OCI-LY7 (cell line): ENCODE results near the gene DUS1L. TPM values are rescaled to one million over a fixed set of nuclear protein-coding genes. Genes with fewer than 3 reads are reported as not detected.

Source experiments
- BruUV-seq: library from RNA; stranded (reverse); fragments of 400-500 nt; replicated peaks from 2 replicates; lab custom pipeline; 2021; lab: Mats Ljungman, UMichigan
- CTCF ChIA-PET: fragments of 300-600 bp; sonication (Branson Sonifier 250); formaldehyde crosslinking; loops from one replicate; lab custom pipeline; 2022; ENCODE audit warnings: antibody characterized with exemption; ENCODE audit not compliant: unreplicated experiment; lab: Charles Lee
- POLR2A ChIA-PET: fragments of 300-600 bp; sonication (Branson Sonifier 250); formaldehyde crosslinking; loops from one replicate; lab custom pipeline; 2022; ENCODE audit warnings: antibody characterized with exemption; lab: Charles Lee
- DNase-seq: peaks from one replicate; pipeline ENCODE4 v3.0.0-alpha.2; 2015; ENCODE audit warnings: low spot score
- H2AFZ ChIP-seq: fragments of 200-600 bp; sonication (generic), shearing (Covaris generic); 2 replicates; pipeline ENCODE4 v1.6.1; 2014; ENCODE audit warnings: mild to moderate bottlenecking, antibody characterized with exemption, low read length, moderate library complexity
- H3K27ac ChIP-seq: fragments of 200-600 bp; sonication (generic); 2 replicates; pipeline ENCODE4 v1.5.1; 2014; ENCODE audit warnings: mixed run types, low read depth, mild to moderate bottlenecking, moderate library complexity, low read length, inconsistent platforms; ENCODE audit not compliant: poor library complexity, severe bottlenecking
- H3K36me3 ChIP-seq: fragments of 200-600 bp; sonication (generic); 2 replicates; pipeline ENCODE4 v1.6.1; 2014; ENCODE audit warnings: mild to moderate bottlenecking, antibody characterized with exemption, low read length, moderate library complexity, mixed read lengths; ENCODE audit not compliant: insufficient read depth
- H3K4me1 ChIP-seq: fragments of 200-600 bp; sonication (generic); 2 replicates; pipeline ENCODE4 v1.5.1; 2014; ENCODE audit warnings: mild to moderate bottlenecking, low read length; ENCODE audit not compliant: insufficient read depth, poor library complexity, severe bottlenecking
- H3K4me2 ChIP-seq: fragments of 200-600 bp; sonication (generic); 2 replicates; pipeline ENCODE4 v1.6.1; 2014; ENCODE audit warnings: mild to moderate bottlenecking, low read length
- H3K4me3 ChIP-seq: fragments of 200-600 bp; sonication (generic); 2 replicates; pipeline ENCODE4 v1.5.1; 2014; ENCODE audit warnings: mild to moderate bottlenecking, low read depth, low read length; ENCODE audit not compliant: poor library complexity, severe bottlenecking
- H3K79me2 ChIP-seq: fragments of 200-600 bp; sonication (generic); 2 replicates; pipeline ENCODE4 v1.6.1; 2016; ENCODE audit warnings: low read depth, mild to moderate bottlenecking, low read length, moderate library complexity, mixed read lengths; ENCODE audit not compliant: insufficient read depth
- H3K9me2 ChIP-seq: fragments of 200-600 bp; sonication (generic); 2 replicates; pipeline ENCODE4 v1.6.1; 2016; ENCODE audit warnings: mild to moderate bottlenecking, low read length, mixed read lengths; ENCODE audit not compliant: insufficient read depth
- H3K9me3 ChIP-seq: fragments of 200-600 bp; sonication (generic); 2 replicates; pipeline ENCODE4 v1.6.1; 2014; ENCODE audit warnings: mild to moderate bottlenecking, mixed run types, low read length, mixed read lengths
- H4K20me1 ChIP-seq: fragments of 200-600 bp; sonication (generic); 2 replicates; pipeline ENCODE4 v1.6.1; 2014; ENCODE audit warnings: mild to moderate bottlenecking, antibody characterized with exemption, low read length, moderate library complexity, mixed read lengths; ENCODE audit not compliant: insufficient read depth
- CTCF ChIP-seq: fragments of 200-600 bp; sonication (generic); conservative IDR thresholded peaks from 2 replicates; pipeline ENCODE4 v1.5.1; 2014; ENCODE audit warnings: mild to moderate bottlenecking, antibody characterized with exemption, low read length, moderate library complexity, mixed read lengths
- EZH2phosphoT487 ChIP-seq: fragments of 200-600 bp; sonication (generic); IDR thresholded peaks from 2 replicates; pipeline ENCODE4 v1.6.1; 2018; ENCODE audit warnings: low read depth, borderline replicate concordance, mild to moderate bottlenecking, mixed run types, antibody characterized with exemption, low read length, moderate library complexity, mixed read lengths
- intact Hi-C: fragments of 100-400 bp; cut with micrococcal nuclease; formaldehyde crosslinking; loops from one replicate; pipeline ENCODE4 v1.10.0; 2022; ENCODE audit not compliant: unreplicated experiment
- total RNA-seq, 2 experiments: library from RNA; depleted of rRNA in 1 of 2; stranded (reverse); fragments of >200 nt in 1 of 2; shearing (Covaris generic) in 1 of 2; gene quantifications; 2 replicates each; pipeline ENCODE4 v1.2.3, GENCODE V29; 2014 to 2022

Gene DUS1L
- total RNA-seq, 2 experiments from 2014 or later, result 320 to 388 TPM

- H3K9me2 ChIP-seq, result no peaks in the 10 kb centered on the region
- H2AFZ ChIP-seq, result no peak overlapping the region
- no peaks in the 10 kb centered on the region for H3K4me1 ChIP-seq
- POLR2A ChIA-PET, result no interaction called here
- H3K4me3 ChIP-seq, result no peak overlapping the region
- no peak for DNase-seq
- H3K36me3 ChIP-seq, result no peaks in the 10 kb centered on the region
- CTCF ChIA-PET, result no interaction called here
- no TSS peak for BruUV-seq
- intact Hi-C loops, result no loop called here
- no peak overlapping the region for H3K4me2 ChIP-seq
- H3K9me3 ChIP-seq, result no peaks in the 10 kb centered on the region
- no peak overlapping the region for H3K27ac ChIP-seq
- H3K79me2 ChIP-seq, result no peaks in the 10 kb centered on the region
- no peaks in the 10 kb centered on the region for H4K20me1 ChIP-seq
- TF ChIP-seq EZH2phosphoT487, result no peak
- TF ChIP-seq CTCF, result no peak
Measured at GRCh38 chr17:82113941-82114340, 48.3 kb upstream of the DUS1L start.

DNA sequence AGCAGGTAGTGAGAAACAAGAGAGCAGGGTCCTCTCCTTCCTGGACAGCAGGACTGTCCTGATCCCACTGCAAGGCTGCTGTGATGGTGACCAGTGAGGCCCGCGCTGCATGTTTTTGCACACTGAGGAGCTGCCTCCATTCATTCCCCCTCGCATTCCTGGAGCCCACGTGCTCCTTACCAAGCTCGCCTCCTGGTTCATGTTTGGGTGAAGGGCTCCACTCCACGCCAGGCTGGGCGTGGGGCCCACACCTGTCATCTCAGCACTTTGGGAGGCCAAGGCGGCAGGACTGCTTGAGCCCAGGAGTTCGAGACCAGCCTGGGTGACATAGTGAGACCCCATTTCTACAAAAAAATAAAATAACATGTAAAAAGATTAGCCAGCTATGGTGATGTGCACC is 47.8 kb upstream of the DUS1L start:
- no TSS peak for BruUV-seq
- H3K36me3 ChIP-seq, result no peaks in the 10 kb centered on the region
- TF ChIP-seq CTCF, result no peak
- TF ChIP-seq EZH2phosphoT487, result no peak
- no peak overlapping the region for H3K4me3 ChIP-seq
- no peaks in the 10 kb centered on the region for H3K9me2 ChIP-seq
- H3K9me3 ChIP-seq, result no peaks in the 10 kb centered on the region
- no peaks in the 10 kb centered on the region for H3K79me2 ChIP-seq
- no peaks in the 10 kb centered on the region for H3K4me1 ChIP-seq
- DNase-seq, result no peak
- H3K27ac ChIP-seq, result no peak overlapping the region
- H2AFZ ChIP-seq, result no peak overlapping the region
- H3K4me2 ChIP-seq, result no peak overlapping the region
- no peaks in the 10 kb centered on the region for H4K20me1 ChIP-seq
- intact Hi-C loops, result no loop called here
- ChIA-PET POLR2A (no interaction called here), CTCF (no interaction called here)

DNA sequence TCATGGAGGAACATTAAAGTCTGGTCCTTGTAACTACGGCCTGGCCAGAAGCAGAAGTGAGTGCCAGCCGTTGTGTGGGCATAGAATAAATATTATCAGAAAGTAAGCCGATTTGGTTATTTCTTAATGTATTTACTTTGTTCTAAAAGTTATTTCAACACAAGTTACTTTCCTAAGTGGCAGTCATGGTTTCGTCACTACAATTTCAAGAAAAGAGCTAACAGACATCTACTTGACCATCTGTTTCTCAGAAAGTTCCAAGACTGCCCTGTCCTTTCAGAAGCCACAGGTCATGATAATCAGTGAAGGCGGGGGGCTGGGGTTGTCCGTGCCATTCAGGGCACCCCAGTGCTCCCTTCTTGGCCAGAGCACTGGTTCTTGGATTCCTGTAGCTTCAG is 47.3 kb upstream of the DUS1L start:
- no peaks in the 10 kb centered on the region for H3K4me1 ChIP-seq
- no peak for DNase-seq
- no peak overlapping the region for H3K4me3 ChIP-seq
- H3K9me3 ChIP-seq, result no peaks in the 10 kb centered on the region
- POLR2A ChIA-PET, result no interaction called here
- no peak overlapping the region for H2AFZ ChIP-seq
- H3K4me2 ChIP-seq, result no peak overlapping the region
- no TSS peak for BruUV-seq
- H3K36me3 ChIP-seq, result no peaks in the 10 kb centered on the region
- H3K9me2 ChIP-seq, result no peaks in the 10 kb centered on the region
- CTCF ChIA-PET, result interaction anchor here (0.6 kb wide), 1 partner anchor 32 kb away, joined by 3 read pairs; no protein-coding TSS in a partner anchor
- intact Hi-C loops, result no loop called here
- no peaks in the 10 kb centered on the region for H4K20me1 ChIP-seq
- no peak overlapping the region for H3K27ac ChIP-seq
- no peak for TF ChIP-seq CTCF
- TF ChIP-seq EZH2phosphoT487, result no peak
- no peaks in the 10 kb centered on the region for H3K79me2 ChIP-seq
